KMS-11 (cell line): ENCODE measurements around the gene DHX58.
"Not testable (repeated sequence)": the region's sequence is repeated elsewhere in the genome, so short reads cannot be mapped to it uniquely, and the experiment has no call there.

Experiments used
- H2AFZ ChIP-seq: fragments of 200-600 bp; sonication (generic); 2 replicates; pipeline ENCODE4 v1.6.1; 2016; ENCODE audit warnings: antibody characterized with exemption, mixed run types, low read depth
- H3K27ac ChIP-seq: fragments of 200-600 bp; sonication (generic); 2 replicates; pipeline ENCODE4 v1.6.1; 2016; ENCODE audit warnings: mild to moderate bottlenecking, mixed run types
- H3K27me3 ChIP-seq: fragments of 200-600 bp; sonication (generic); 2 replicates; pipeline ENCODE4 v1.6.1; 2017; ENCODE audit warnings: mild to moderate bottlenecking, low read depth, mixed run types, moderate library complexity; ENCODE audit not compliant: insufficient read depth
- H3K36me3 ChIP-seq: fragments of 200-600 bp; sonication (generic); 2 replicates; pipeline ENCODE4 v1.6.1; 2017; ENCODE audit warnings: mild to moderate bottlenecking, mixed run types; ENCODE audit not compliant: insufficient read depth
- H3K4me1 ChIP-seq: fragments of 200-600 bp; sonication (generic); 2 replicates; pipeline ENCODE4 v1.6.1; 2016; ENCODE audit warnings: mild to moderate bottlenecking, low read depth, mixed run types; ENCODE audit not compliant: poor library complexity, severe bottlenecking
- H3K4me2 ChIP-seq: fragments of 200-600 bp; sonication (generic); 2 replicates; pipeline ENCODE4 v1.7.0; 2016; ENCODE audit warnings: mild to moderate bottlenecking, mixed run types
- H3K4me3 ChIP-seq: fragments of 200-600 bp; sonication (generic); IDR thresholded peaks from 2 replicates; pipeline ENCODE4 v1.6.1; 2017; ENCODE audit warnings: low read depth, low read length, mixed read lengths; ENCODE audit not compliant: insufficient read depth
- H3K79me2 ChIP-seq: fragments of 200-600 bp; sonication (generic); 2 replicates; pipeline ENCODE4 v1.6.1; 2016; ENCODE audit warnings: low read depth, mixed run types; ENCODE audit not compliant: insufficient read depth
- H3K9ac ChIP-seq: fragments of 200-600 bp; sonication (generic); 2 replicates; pipeline ENCODE4 v1.6.1; 2016; ENCODE audit warnings: mild to moderate bottlenecking, mixed run types
- H4K20me1 ChIP-seq: fragments of 200-600 bp; sonication (generic); 2 replicates; pipeline ENCODE4 v1.6.1; 2016; ENCODE audit warnings: mild to moderate bottlenecking, mixed run types; ENCODE audit not compliant: insufficient read depth
- TF ChIP-seq, protein P1 (sequence below): fragments of 200-600 bp; sonication (generic); conservative IDR thresholded peaks from 2 replicates; pipeline ENCODE4 v1.6.1; 2017; ENCODE audit warnings: low read depth, mild to moderate bottlenecking, antibody characterized with exemption, low read length, moderate library complexity, mixed read lengths

DHX58 gene

DNA sequence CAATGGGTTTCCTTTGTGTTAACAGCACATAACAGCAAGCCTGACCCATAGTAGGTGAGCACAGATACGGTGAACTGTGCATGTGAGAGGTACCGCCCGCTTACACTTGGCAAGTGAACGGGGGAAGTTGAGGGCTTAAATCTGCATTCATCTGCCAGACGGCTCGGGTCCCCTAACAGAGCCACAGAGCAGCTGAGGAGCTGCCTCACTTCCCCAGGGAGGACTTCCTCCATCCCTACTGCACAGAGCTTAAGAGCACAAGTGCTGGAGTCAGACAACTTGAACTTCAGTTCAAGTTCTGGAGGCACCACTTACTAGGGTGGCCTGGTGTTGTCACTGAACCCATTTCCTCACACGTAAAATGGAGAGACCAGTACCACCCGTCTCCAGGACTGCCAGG is 28.9 kb upstream of the DHX58 start:
- no peak overlapping the region for H2AFZ ChIP-seq
- TF ChIP-seq, protein P1, sequence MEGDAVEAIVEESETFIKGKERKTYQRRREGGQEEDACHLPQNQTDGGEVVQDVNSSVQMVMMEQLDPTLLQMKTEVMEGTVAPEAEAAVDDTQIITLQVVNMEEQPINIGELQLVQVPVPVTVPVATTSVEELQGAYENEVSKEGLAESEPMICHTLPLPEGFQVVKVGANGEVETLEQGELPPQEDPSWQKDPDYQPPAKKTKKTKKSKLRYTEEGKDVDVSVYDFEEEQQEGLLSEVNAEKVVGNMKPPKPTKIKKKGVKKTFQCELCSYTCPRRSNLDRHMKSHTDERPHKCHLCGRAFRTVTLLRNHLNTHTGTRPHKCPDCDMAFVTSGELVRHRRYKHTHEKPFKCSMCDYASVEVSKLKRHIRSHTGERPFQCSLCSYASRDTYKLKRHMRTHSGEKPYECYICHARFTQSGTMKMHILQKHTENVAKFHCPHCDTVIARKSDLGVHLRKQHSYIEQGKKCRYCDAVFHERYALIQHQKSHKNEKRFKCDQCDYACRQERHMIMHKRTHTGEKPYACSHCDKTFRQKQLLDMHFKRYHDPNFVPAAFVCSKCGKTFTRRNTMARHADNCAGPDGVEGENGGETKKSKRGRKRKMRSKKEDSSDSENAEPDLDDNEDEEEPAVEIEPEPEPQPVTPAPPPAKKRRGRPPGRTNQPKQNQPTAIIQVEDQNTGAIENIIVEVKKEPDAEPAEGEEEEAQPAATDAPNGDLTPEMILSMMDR = no peak
- H4K20me1 ChIP-seq = peaks cover 14% of the 10 kb centered on the region; the same call in 1 of the 2 replicates
- no peak overlapping the region for H3K4me3 ChIP-seq
- H3K27ac ChIP-seq = no peak overlapping the region
- no peak overlapping the region for H3K4me2 ChIP-seq
- no peaks in the 10 kb centered on the region for H3K27me3 ChIP-seq
- peaks cover 89% of the 10 kb centered on the region for H3K79me2 ChIP-seq
- H3K36me3 ChIP-seq = no peaks in the 10 kb centered on the region
- H3K4me1 ChIP-seq = peaks cover 13% of the 10 kb centered on the region
- H3K9ac ChIP-seq = no peak overlapping the region

DNA sequence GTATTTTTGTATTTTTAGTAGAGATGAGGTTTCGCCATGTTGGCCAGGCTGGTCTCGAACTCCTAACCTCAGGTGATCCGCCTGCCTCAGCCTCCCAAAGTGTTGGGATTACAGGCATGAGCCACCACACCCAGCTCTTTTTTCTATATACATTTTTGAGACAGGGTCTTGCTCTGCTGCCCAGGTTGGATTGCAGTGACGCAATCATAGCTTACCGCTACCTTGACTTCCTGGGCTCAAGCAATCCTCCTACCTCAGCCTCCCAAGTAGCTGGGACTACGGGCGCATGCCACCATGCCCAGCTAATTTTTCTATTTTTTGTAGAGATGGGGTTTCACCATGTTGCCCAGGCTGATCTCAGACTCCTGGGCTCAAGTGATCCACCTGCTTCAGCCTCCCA is 28.2 kb upstream of the DHX58 start:
- H3K9ac ChIP-seq, H3K4me2 ChIP-seq, H3K27me3 ChIP-seq, H2AFZ ChIP-seq, H3K27ac ChIP-seq, H3K36me3 ChIP-seq, H3K4me3 ChIP-seq: not testable (repeated sequence)
- Histone ChIP-seq H3K79me2 (peaks cover 88% of the 10 kb centered on the region), H3K4me1 (peaks cover 20% of the 10 kb centered on the region), H4K20me1 (peaks cover 14% of the 10 kb centered on the region; the same call in 1 of the 2 replicates)

DNA sequence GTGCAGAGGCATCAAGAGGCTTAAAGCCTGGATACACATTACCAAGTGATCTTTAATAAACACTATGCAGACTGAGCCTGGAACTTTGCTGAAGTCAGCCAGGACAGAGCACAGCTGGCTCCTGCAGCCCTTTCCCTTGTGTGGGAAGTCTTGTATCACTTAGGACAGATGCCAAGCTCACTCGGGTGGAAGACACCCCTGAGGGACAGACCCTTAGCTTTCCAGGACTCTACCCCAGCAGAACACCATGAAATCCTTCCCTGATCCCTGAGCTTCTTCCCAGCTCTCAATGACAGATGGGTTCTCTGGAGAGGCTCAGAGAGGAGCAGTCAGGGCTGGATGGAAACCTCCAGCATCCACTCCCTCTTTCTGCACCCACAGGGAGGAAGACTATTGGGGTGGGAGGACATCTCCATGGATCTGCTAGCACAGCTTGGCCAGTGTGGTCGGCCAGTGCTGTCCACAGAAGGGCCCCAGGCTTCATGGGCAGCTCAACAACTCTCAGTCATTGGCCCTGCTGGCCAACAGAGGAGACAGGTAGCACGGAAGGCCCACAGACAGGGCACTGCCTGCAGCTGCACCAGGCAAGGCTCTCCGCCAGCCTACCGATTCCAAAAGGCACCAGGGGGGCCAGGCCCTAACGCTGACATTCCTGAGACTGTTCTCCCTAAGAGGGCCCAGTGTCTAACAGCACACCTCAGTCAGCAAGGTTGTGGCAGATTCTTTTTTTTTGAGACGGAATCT is 26.4 kb upstream of the DHX58 start:
- H2AFZ ChIP-seq = no peak overlapping the region
- H3K79me2 ChIP-seq = peaks cover 87% of the 10 kb centered on the region
- H4K20me1 ChIP-seq = peaks cover 20% of the 10 kb centered on the region
- TF ChIP-seq, protein P1 = no peak
- no peak overlapping the region; the same call in 1 of the 2 replicates for H3K4me2 ChIP-seq
- H3K36me3 ChIP-seq = no peaks in the 10 kb centered on the region
- H3K4me1 ChIP-seq = peaks cover 38% of the 10 kb centered on the region
- no peaks in the 10 kb centered on the region for H3K27me3 ChIP-seq
- H3K9ac ChIP-seq = no peak overlapping the region
- no peak overlapping the region for H3K4me3 ChIP-seq
- H3K27ac ChIP-seq = no peak overlapping the region

DNA sequence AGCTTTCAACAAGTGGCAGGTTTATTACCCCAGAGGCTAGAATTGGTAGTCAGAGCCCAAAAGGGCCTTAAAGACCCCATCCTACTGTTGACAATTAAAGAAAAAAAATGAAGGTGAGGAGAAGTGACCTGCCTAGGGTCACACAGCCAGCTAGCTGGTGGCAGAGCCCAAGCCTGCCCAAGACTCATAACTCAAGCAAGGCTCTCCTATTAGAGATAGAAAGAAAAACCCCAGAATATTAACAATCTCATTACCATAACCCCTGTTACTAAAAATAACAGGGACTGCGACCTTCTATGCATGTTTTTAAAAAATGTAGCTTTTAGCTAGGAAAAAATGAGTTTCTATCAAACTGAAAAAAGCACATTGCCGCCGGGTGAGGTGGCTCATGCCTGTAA is 24.1 kb upstream of the DHX58 start:
- Histone ChIP-seq H3K27me3 (no peaks in the 10 kb centered on the region), H3K9ac (no peak overlapping the region), H3K36me3 (no peaks in the 10 kb centered on the region), H3K27ac (no peak overlapping the region), H3K4me1 (peaks cover 61% of the 10 kb centered on the region), H3K79me2 (peaks cover 72% of the 10 kb centered on the region), H4K20me1 (peaks cover 19% of the 10 kb centered on the region; the same call in 1 of the 2 replicates), H3K4me3 (no peak overlapping the region), H3K4me2 (no peak overlapping the region), H2AFZ (no peak overlapping the region)
- TF ChIP-seq, protein P1 = no peak
